ENCODE results near the gene MRPL4. TPM values are rescaled to one million over a fixed set of nuclear protein-coding genes. Genes with fewer than 3 reads are reported as not detected.

Gene MRPL4
- total and polyA plus RNA-seq, 10 of the 15 experiments (the other 5 are each of a cell fraction or from before 2014, with no cell fraction given): 0.79 to 221 (median 112) TPM

GRCh38 chr19:10270616-10271394, 18.8 kb downstream of the MRPL4 start, which contains the start of gene ICAM1 (continued):
- no peak for TF ChIP-seq KAT2A (conservative IDR thresholded peaks at IDR 0.05; ENCODE audit: control insufficient read depth, low read depth, low read length)
- no peak for TF ChIP-seq RAD21 (IDR thresholded peaks at IDR 0.05; ENCODE audit: insufficient read depth, low read depth, low read length)
- TF ChIP-seq NFYA (IDR thresholded peaks at IDR 0.05; ENCODE audit: borderline replicate concordance, low read depth, low read length): no peak
- TF ChIP-seq E2F8 (IDR thresholded peaks at IDR 0.05; ENCODE audit: low read depth, partially characterized antibody): no peak
- TF ChIP-seq RB1 (IDR thresholded peaks at IDR 0.05; ENCODE audit: borderline replicate concordance): peak; percentile 18; the same call in 1 of the 2 replicates
- no peak for TF ChIP-seq MTA2 (IDR thresholded peaks at IDR 0.05; ENCODE audit: low read depth)
- TF ChIP-seq E2F4 (IDR thresholded peaks at IDR 0.05; ENCODE audit: low read depth, low read length): no peak
- TF ChIP-seq TCF3 (IDR thresholded peaks at IDR 0.05; ENCODE audit: borderline replicate concordance, insufficient read depth, low read depth, low read length): peak; percentile 96
- no peak for TF ChIP-seq STAT3 (IDR thresholded peaks at IDR 0.05; ENCODE audit: low read depth, low read length)
- TF ChIP-seq WRNIP1 (IDR thresholded peaks at IDR 0.05; ENCODE audit: borderline replicate concordance, low read depth, low read length): no peak; the same call in 1 of the 2 replicates
- TF ChIP-seq HSF1 (IDR thresholded peaks at IDR 0.05; ENCODE audit: low read depth, low read length): no peak
- TF ChIP-seq BCL3 (IDR thresholded peaks at IDR 0.05; ENCODE audit: borderline replicate concordance, insufficient read depth, low read depth, low read length, poor library complexity, severe bottlenecking): no peak
- 0 out of 2 replicates have a peak, but pooled peaks have one; percentile 31 for TF ChIP-seq HCFC1 (IDR thresholded peaks at IDR 0.05; ENCODE audit: low read length)
- TF ChIP-seq NRF1 (conservative IDR thresholded peaks at IDR 0.05; ENCODE audit: low read depth, low read length): no peak
- no peak for TF ChIP-seq IRF5 (IDR thresholded peaks at IDR 0.05; ENCODE audit: borderline replicate concordance)
- peak; percentile 95 for TF ChIP-seq POLR2AphosphoS2 (IDR thresholded peaks at IDR 0.05; ENCODE audit: low read depth, low read length)
- TF ChIP-seq ZNF274 (IDR thresholded peaks at IDR 0.05; ENCODE audit: insufficient read depth, insufficient read length): no peak
- no peak for TF ChIP-seq HDAC6 (IDR thresholded peaks at IDR 0.05; ENCODE audit: unreplicated experiment)
- peak; percentile 87 for TF ChIP-seq MXI1 (IDR thresholded peaks at IDR 0.05; ENCODE audit: low read depth, low read length)
- no peak; the same call in 1 of the 2 replicates for TF ChIP-seq FOXM1 (IDR thresholded peaks at IDR 0.05; ENCODE audit: low read depth, low read length)
- TF ChIP-seq NR2C2 (IDR thresholded peaks at IDR 0.05; ENCODE audit: borderline replicate concordance, control insufficient read depth, insufficient read length, low read depth): no peak

Data from GM12878 (cell line).